Measurements from ENCODE around the gene TSKS. TPM values are rescaled to one million over a fixed set of nuclear protein-coding genes. Genes with fewer than 3 reads are reported as not detected.
A peak's percentile ranks its signal among the peaks of the same experiment; 100 is the strongest.

Gene TSKS
- total RNA-seq, 1 experiment from 2014 or later = 0.28 TPM

DNA sequence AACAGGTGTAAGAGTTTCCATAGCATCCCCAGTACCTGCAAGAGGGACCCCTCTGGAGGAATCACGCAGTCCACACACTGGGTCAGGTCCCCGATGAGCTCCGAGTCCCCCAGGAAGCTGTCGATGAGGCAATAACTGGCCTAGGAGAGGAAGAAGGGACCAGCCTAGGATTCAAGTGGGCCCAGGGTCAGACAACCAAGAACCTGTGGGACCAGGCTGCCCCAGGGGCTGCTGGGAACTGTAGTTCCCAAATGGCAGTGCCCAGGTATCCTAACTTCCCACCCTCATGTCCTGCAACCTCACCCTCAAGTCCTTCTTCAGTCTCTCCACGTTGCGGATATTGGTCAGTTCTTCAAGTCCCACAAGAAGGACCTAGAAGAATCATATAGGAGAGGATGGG, 48.2 kb upstream of the TSKS start:
- no peak overlapping the region for H3K14ac ChIP-seq (ENCODE audit: insufficient read depth, low read length)
- DNase-seq = no peak
- no peak overlapping the region for H2AFZ ChIP-seq (ENCODE audit: low read length)
- no peaks in the 10 kb centered on the region for H3K79me1 ChIP-seq (ENCODE audit: insufficient read depth, low read depth, low read length, poor library complexity, severe bottlenecking)
- no peaks in the 10 kb centered on the region for H4K20me1 ChIP-seq (ENCODE audit: control insufficient read depth, insufficient read depth, insufficient read length)
- Mint-ChIP-seq H3K4me1 (peaks cover 16 to 35% of the 10 kb centered on the region in 2 experiments), H3K36me3 (ENCODE audit: insufficient read depth in 1 of 3, low read depth in 3 of 3) (peaks cover 7 to 17% (median 14%) of the 10 kb centered on the region in 3 experiments; a peak in 6 of 7 replicates), H3K9me3 (no peaks in the 10 kb centered on the region; a peak in 2 of 5 replicates), H3K27ac (no peak overlapping the region), H3K4me3 (peak overlapping the region in 1 of 2 experiments; percentile 56; a peak in 3 of 5 replicates), H3K27me3 (ENCODE audit: low read depth) (peaks cover 7% of the 10 kb centered on the region)
- TF ChIP-seq CTCF (conservative IDR thresholded peaks at IDR 0.05) = no peak
- no peak overlapping the region for H2BK15ac ChIP-seq (ENCODE audit: low read depth, low read length)
- H4K8ac ChIP-seq (replicated peaks; ENCODE audit: insufficient read length, low read depth, low read length) = no peak overlapping the region
- H3K4ac ChIP-seq (ENCODE audit: low read depth, low read length) = no peak overlapping the region
- H3K56ac ChIP-seq (ENCODE audit: insufficient read length, low read depth, low read length) = no peak overlapping the region
- H3K9me3 ChIP-seq (ENCODE audit: control insufficient read depth, low read depth, low read length) = no peaks in the 10 kb centered on the region
- no peaks in the 10 kb centered on the region for H3K79me2 ChIP-seq (ENCODE audit: insufficient read depth, low read length)
- no peak overlapping the region for H3K4me2 ChIP-seq (ENCODE audit: insufficient read depth, insufficient read length, low read length)
- H3K4me1 ChIP-seq (ENCODE audit: insufficient read depth, low read length) = peaks cover 3% of the 10 kb centered on the region
- no CpG with 5 or more reads among the region's 6 CpGs for WGBS (ENCODE audit: extremely low coverage, insufficient read length, low lambda C conversion rate)
- H3K18ac ChIP-seq (ENCODE audit: insufficient read length, low read depth, low read length) = no peak overlapping the region
- H3T11ph ChIP-seq (ENCODE audit: low read length) = no peak overlapping the region
- H3K23me2 ChIP-seq (ENCODE audit: insufficient read length, low read depth, low read length, poor library complexity, severe bottlenecking) = peaks cover 13% of the 10 kb centered on the region
- H2AK5ac ChIP-seq (ENCODE audit: insufficient read length, low read length) = no peak overlapping the region
- no peak overlapping the region for H3K9ac ChIP-seq (ENCODE audit: extremely low read depth, insufficient read length, low read length)
- H3K27me3 ChIP-seq (ENCODE audit: insufficient read depth, low read length) = no peaks in the 10 kb centered on the region
- H4K5ac ChIP-seq (ENCODE audit: insufficient read length, low read depth, low read length) = no peak overlapping the region
- H3K27ac ChIP-seq (ENCODE audit: insufficient read length, low read depth, low read length) = no peak overlapping the region
- no peak overlapping the region for H2BK5ac ChIP-seq (ENCODE audit: insufficient read length, low read length)
- H4K91ac ChIP-seq (ENCODE audit: insufficient read length, low read depth, low read length) = no peak overlapping the region
- H2BK12ac ChIP-seq (ENCODE audit: insufficient read length, low read depth, low read length) = no peak overlapping the region
- H2BK20ac ChIP-seq (ENCODE audit: low read depth, low read length, poor library complexity, severe bottlenecking) = no peak overlapping the region
- no peak overlapping the region for H3K23ac ChIP-seq (ENCODE audit: insufficient read length, low read depth, low read length)
- no peak overlapping the region for H2BK120ac ChIP-seq (ENCODE audit: low read depth, low read length, poor library complexity, severe bottlenecking)

Measured in H9 (cell line).